Smooth muscle cell (in vitro differentiated cells): Measurements from ENCODE around the gene CRABP1. TPM values are rescaled to one million over a fixed set of nuclear protein-coding genes. Genes with fewer than 3 reads are reported as not detected.

Experiments used
- DNase-seq: peaks from one replicate; lab custom pipeline; 2025; ENCODE audit not compliant: unreplicated experiment; lab: John Stamatoyannopoulos, UW
- H2AFZ ChIP-seq: fragments of 200-600 bp; sonication (generic); 2 replicates; pipeline ENCODE4 v1.6.0; 2016; ENCODE audit warnings: antibody characterized with exemption, low read depth, mild to moderate bottlenecking
- H3F3A ChIP-seq: fragments of 200-600 bp; sonication (generic); 2 replicates; pipeline ENCODE4 v1.6.0; 2017; ENCODE audit warnings: antibody characterized with exemption, low read depth
- H3K27ac ChIP-seq: fragments of 200-600 bp; sonication (generic); 2 replicates; pipeline ENCODE4 v1.5.1; 2016; ENCODE audit warnings: low read depth, mild to moderate bottlenecking
- H3K27me3 ChIP-seq: fragments of 200-600 bp; sonication (generic); 2 replicates; pipeline ENCODE4 v1.6.1; 2016; ENCODE audit warnings: low read depth, mild to moderate bottlenecking
- H3K36me3 ChIP-seq: fragments of 200-600 bp; sonication (generic); 2 replicates; pipeline ENCODE4 v1.5.1; 2016; ENCODE audit warnings: low read depth
- H3K4me1 ChIP-seq: fragments of 200-600 bp; sonication (generic); 2 replicates; pipeline ENCODE4 v1.5.1; 2016; ENCODE audit warnings: low read depth
- H3K4me2 ChIP-seq: fragments of 200-600 bp; sonication (generic); 2 replicates; pipeline ENCODE4 v1.6.0; 2016; ENCODE audit warnings: mild to moderate bottlenecking
- H3K4me3 ChIP-seq: fragments of 200-600 bp; sonication (generic); 2 replicates; pipeline ENCODE4 v1.5.1; 2016; ENCODE audit warnings: mild to moderate bottlenecking
- H3K79me2 ChIP-seq: fragments of 200-600 bp; sonication (generic); 2 replicates; pipeline ENCODE4 v1.6.0; 2016; ENCODE audit warnings: low read depth, mild to moderate bottlenecking
- H3K9ac ChIP-seq: fragments of 200-600 bp; sonication (generic); 2 replicates; pipeline ENCODE4 v1.6.0; 2016; ENCODE audit warnings: low read depth
- H3K9me3 ChIP-seq: fragments of 200-600 bp; sonication (generic); replicated peaks from 2 replicates; pipeline ENCODE4 v1.5.1; 2016; ENCODE audit warnings: low read depth
- H4K20me1 ChIP-seq: fragments of 200-600 bp; sonication (generic); 2 replicates; pipeline ENCODE4 v1.6.0; 2016; ENCODE audit warnings: low read depth
- WGBS: methylation state at CpG from one replicate; pipeline ENCODE4 v1.1.7; 2016; ENCODE audit warnings: low lambda C conversion rate; 5-methylcytosine and 5-hydroxymethylcytosine counted together
- polyA plus RNA-seq: library from polyadenylated mRNA; unstranded; fragments of >200 nt; fragmentation: Nextera tagmentation; extraction: Ambion mirVana; gene quantifications from 2 replicates; pipeline ENCODE4 v1.2.1, GENCODE V29; 2016
- total RNA-seq: library from RNA; depleted of rRNA; stranded (reverse); fragments of >200 nt; gene quantifications from 2 replicates; pipeline ENCODE4 v1.2.3, GENCODE V29; 2014
- TF ChIP-seq, protein P1 (sequence below): fragments of 200-600 bp; sonication (generic); IDR thresholded peaks from 2 replicates; pipeline ENCODE4 v1.5.1; 2017; ENCODE audit warnings: borderline replicate concordance, mild to moderate bottlenecking, antibody characterized with exemption; ENCODE audit not compliant: insufficient read depth, poor library complexity, severe bottlenecking

The CRABP1 gene
- total and polyA plus RNA-seq, 2 experiments from 2014 or later, result 8.8 to 12.9 TPM

DNA sequence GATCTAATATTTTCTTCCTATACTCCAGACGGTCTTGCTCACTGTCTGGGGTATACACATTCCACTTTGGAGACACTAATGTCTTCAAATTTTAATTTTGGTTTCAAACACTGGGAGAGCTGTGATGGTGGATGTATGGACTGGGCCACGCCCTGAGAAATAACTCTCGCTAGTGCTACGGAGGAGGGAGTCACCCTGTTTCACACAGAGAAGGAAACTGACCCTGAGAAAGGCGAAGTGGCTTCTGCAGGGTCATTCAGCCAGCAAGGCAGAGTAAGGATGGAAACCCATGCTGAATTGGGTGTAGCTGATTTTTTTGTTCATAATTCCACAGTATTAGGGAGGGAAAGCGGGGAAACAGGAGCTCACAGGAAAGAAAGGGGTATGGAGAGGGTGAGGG lies 32.2 kb upstream of the CRABP1 start:
- 84% methylated on average over 6 of the region's 6 CpGs for WGBS

DNA sequence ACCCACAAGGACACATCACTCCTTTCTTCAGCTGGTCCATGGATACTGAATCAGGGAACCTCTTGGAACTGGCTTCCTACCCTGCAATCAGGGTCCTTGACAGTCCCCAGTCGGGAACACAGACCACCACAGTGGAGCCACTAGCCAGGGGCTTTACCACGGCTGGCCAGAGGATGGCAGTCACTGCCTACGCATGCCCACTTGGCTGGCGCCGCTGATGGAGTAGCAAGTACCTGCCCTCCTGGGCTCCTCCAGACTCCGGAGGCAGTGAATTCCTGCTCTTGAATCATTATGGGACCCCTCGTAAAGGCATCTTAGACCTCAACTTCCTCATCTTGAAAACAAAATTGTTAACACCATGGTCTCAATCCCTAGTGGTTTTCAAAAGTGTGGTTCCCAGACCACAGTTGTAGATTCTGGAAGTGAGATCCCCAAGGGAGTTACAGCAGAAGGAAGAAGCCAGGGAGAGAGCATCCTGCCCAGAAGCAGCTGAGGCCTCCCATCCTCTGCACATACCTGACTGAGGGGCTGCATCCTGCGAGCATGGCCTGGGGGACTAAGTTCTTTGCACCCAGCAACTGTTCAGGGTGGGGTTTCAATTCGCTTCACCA lies 31.6 kb upstream of the CRABP1 start:
- TF ChIP-seq, protein P1, sequence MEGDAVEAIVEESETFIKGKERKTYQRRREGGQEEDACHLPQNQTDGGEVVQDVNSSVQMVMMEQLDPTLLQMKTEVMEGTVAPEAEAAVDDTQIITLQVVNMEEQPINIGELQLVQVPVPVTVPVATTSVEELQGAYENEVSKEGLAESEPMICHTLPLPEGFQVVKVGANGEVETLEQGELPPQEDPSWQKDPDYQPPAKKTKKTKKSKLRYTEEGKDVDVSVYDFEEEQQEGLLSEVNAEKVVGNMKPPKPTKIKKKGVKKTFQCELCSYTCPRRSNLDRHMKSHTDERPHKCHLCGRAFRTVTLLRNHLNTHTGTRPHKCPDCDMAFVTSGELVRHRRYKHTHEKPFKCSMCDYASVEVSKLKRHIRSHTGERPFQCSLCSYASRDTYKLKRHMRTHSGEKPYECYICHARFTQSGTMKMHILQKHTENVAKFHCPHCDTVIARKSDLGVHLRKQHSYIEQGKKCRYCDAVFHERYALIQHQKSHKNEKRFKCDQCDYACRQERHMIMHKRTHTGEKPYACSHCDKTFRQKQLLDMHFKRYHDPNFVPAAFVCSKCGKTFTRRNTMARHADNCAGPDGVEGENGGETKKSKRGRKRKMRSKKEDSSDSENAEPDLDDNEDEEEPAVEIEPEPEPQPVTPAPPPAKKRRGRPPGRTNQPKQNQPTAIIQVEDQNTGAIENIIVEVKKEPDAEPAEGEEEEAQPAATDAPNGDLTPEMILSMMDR, result peak; percentile 81
- no peaks in the 10 kb centered on the region for H4K20me1 ChIP-seq
- no peak overlapping the region for H3K4me2 ChIP-seq
- H3K36me3 ChIP-seq, result no peaks in the 10 kb centered on the region
- no peaks in the 10 kb centered on the region for H3K79me2 ChIP-seq
- H2AFZ ChIP-seq, result no peak overlapping the region
- H3K27ac ChIP-seq, result no peak overlapping the region
- DNase-seq, result peak; percentile 17
- H3K27me3 ChIP-seq, result no peaks in the 10 kb centered on the region
- H3K4me1 ChIP-seq, result peaks cover 9% of the 10 kb centered on the region
- WGBS, result 24% methylated on average over 9 of the region's 9 CpGs
- no peaks in the 10 kb centered on the region for H3F3A ChIP-seq
- no peak overlapping the region for H3K9ac ChIP-seq
- no peak overlapping the region for H3K4me3 ChIP-seq
- H3K9me3 ChIP-seq, result no peaks in the 10 kb centered on the region

More for the DNA sequence above, 32.2 kb upstream of the CRABP1 start:
- Histone ChIP-seq H4K20me1 (no peaks in the 10 kb centered on the region), H2AFZ (no peak overlapping the region), H3K9me3 (no peaks in the 10 kb centered on the region), H3K4me1 (peaks cover 6% of the 10 kb centered on the region), H3K4me3 (no peak overlapping the region), H3K9ac (no peak overlapping the region), H3K27ac (no peak overlapping the region), H3K79me2 (no peaks in the 10 kb centered on the region), H3K36me3 (no peaks in the 10 kb centered on the region), H3K27me3 (no peaks in the 10 kb centered on the region), H3F3A (no peaks in the 10 kb centered on the region), H3K4me2 (no peak overlapping the region)
- TF ChIP-seq, protein P1, result no peak
- no peak for DNase-seq

DNA sequence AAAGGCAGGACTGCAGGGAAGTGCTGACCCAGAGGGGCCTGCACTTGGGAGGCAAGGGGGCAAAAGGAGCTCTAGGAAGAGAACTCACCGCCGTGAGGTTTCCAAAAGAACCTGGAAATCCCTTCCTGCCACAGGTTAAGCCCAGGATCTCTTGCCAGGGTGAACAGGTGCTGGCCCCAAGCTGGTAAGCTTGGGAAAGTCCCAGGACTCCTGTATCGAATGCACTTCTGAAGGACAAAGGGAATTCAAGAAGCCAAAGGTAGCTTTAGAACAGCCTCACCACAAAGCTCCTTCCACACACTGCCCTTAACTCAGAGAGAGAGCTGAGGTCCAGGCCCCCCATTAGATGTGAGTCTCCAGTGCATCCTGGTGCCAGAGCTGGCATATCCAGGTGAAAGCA lies 28.9 kb upstream of the CRABP1 start:
- H3K4me2 ChIP-seq, result no peak overlapping the region
- H2AFZ ChIP-seq, result no peak overlapping the region
- peaks cover 15% of the 10 kb centered on the region for H3K4me1 ChIP-seq
- TF ChIP-seq, protein P1, result no peak
- no peak overlapping the region for H3K27ac ChIP-seq
- H3K9ac ChIP-seq, result no peak overlapping the region
- DNase-seq, result no peak
- H3K4me3 ChIP-seq, result no peak overlapping the region
- no peaks in the 10 kb centered on the region for H3K27me3 ChIP-seq
- H3K36me3 ChIP-seq, result no peaks in the 10 kb centered on the region
- H3F3A ChIP-seq, result no peaks in the 10 kb centered on the region
- no peaks in the 10 kb centered on the region for H3K79me2 ChIP-seq
- 79% methylated on average over 3 of the region's 3 CpGs for WGBS
- no peaks in the 10 kb centered on the region for H3K9me3 ChIP-seq
- no peaks in the 10 kb centered on the region for H4K20me1 ChIP-seq

DNA sequence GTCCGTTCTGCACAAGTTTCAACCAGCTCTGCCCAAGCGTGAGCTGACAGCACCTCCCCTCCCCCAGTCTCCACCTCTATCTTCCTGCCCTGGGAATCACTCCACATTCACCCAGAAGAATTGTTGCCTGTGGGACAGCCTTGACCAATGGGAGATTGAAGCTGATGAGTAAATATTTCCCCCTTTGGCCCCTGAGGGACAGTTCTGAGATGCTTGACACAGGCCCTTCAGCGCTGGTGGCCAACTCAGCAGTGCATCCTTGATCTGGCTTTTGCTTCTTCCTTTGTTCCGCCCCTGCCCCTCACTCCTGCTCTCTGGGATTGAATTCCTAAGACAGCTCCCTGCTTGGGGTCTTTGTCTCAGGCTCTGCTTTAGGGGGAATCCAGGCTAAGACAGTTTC lies 27.6 kb upstream of the CRABP1 start:
- H3K27ac ChIP-seq, result no peak overlapping the region
- no peak for DNase-seq
- H3K79me2 ChIP-seq, result no peaks in the 10 kb centered on the region
- H3K4me2 ChIP-seq, result no peak overlapping the region
- no peak overlapping the region for H3K4me3 ChIP-seq
- TF ChIP-seq, protein P1, result no peak
- H3F3A ChIP-seq, result no peaks in the 10 kb centered on the region
- H2AFZ ChIP-seq, result no peak overlapping the region
- 84% methylated on average over 4 of the region's 4 CpGs for WGBS
- H3K9ac ChIP-seq, result no peak overlapping the region
- H3K9me3 ChIP-seq, result no peaks in the 10 kb centered on the region
- no peaks in the 10 kb centered on the region for H3K27me3 ChIP-seq
- no peaks in the 10 kb centered on the region for H4K20me1 ChIP-seq
- peaks cover 24% of the 10 kb centered on the region for H3K4me1 ChIP-seq
- no peaks in the 10 kb centered on the region for H3K36me3 ChIP-seq
